Left colon (tissue), 2 donors: ENCODE measurements around the gene WFDC1. TPM values are rescaled to one million over a fixed set of nuclear protein-coding genes. Genes with fewer than 3 reads are reported as not detected.

Experiments used
- ATAC-seq: fragments of 200-7000 bp; cut with Tn5 transposase; one replicate; pipeline ENCODE4 v1.9.1; 2020; ENCODE audit warnings: mild to moderate bottlenecking, moderate library complexity
- DNase-seq, 2 donors: peaks; one replicate each; pipeline ENCODE4 v3.0.0-alpha.2; 2020
- intact Hi-C, 2 donors: fragments of 100-400 bp; cut with DNase I in 1 of 2; cut with micrococcal nuclease in 1 of 2; formaldehyde crosslinking; loops; one replicate each; pipeline versions ENCODE4 v1.11.2 to v1.14.0; 2022; cut with DNase I, micrococcal nuclease
- total RNA-seq, 2 donors: library from RNA; stranded (reverse); fragmentation: NEBNext Ultra II Directional; extraction: Animal tissue kit (Norgen Biotek cat#: 25700); gene quantifications; one replicate each; pipeline ENCODE4 v1.2.1, GENCODE V29; 2021
- donor health status: DM: no; HTN: no; CAD: no.
- donor health status: DM: yes; HTN: yes; CAD: no.

WFDC1 gene
- total RNA-seq, 2 donors from 2014 or later, result 4.3 to 12.3 TPM

- ATAC-seq (no peak), DNase-seq (no peak)
- intact Hi-C loops, result no loop called here
These were observed 66.9 kb downstream of the WFDC1 start for GRCh38 chr16:84361546-84361945.

GRCh38 chr16:84362471-84362941 lies 67.8 kb downstream of the WFDC1 start:
- intact Hi-C loops, result no loop called here
- DNase-seq (peak in 1 of 2 donors; percentile 62), ATAC-seq (peak; percentile 27)

DNA sequence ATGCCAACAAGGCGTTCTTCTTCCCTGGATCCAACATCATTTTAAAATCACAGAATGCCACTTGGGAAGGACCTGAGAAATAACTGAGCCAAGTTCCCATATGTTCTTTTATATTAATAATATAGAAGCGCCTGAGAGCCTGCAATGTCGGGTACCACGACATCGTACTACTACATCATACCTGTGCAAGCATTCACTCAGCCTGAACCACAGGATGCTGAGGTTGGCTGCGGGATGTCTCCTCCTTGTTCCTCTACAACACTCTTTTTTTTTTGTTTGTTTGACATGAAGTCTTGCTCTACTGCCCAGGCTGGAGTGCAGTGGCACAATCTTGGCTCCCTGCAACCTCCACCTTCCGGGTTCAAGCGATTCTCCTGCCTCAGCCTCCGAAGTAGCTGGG lies 71.5 kb downstream of the WFDC1 start:
- ATAC-seq (no peak), DNase-seq (no peak)
- intact Hi-C loops, result no loop called here

GRCh38 chr16:84367297-84367680 lies 72.6 kb downstream of the WFDC1 start:
- peak; percentile 68 to 74 for DNase-seq
- intact Hi-C loops, result no loop called here
- peak; percentile 49 for ATAC-seq

- ATAC-seq (peak; percentile 50), DNase-seq (peak; percentile 69 to 73)
- intact Hi-C loops, result no loop called here
These were observed 73.2 kb downstream of the WFDC1 start for GRCh38 chr16:84367750-84368307.

DNA sequence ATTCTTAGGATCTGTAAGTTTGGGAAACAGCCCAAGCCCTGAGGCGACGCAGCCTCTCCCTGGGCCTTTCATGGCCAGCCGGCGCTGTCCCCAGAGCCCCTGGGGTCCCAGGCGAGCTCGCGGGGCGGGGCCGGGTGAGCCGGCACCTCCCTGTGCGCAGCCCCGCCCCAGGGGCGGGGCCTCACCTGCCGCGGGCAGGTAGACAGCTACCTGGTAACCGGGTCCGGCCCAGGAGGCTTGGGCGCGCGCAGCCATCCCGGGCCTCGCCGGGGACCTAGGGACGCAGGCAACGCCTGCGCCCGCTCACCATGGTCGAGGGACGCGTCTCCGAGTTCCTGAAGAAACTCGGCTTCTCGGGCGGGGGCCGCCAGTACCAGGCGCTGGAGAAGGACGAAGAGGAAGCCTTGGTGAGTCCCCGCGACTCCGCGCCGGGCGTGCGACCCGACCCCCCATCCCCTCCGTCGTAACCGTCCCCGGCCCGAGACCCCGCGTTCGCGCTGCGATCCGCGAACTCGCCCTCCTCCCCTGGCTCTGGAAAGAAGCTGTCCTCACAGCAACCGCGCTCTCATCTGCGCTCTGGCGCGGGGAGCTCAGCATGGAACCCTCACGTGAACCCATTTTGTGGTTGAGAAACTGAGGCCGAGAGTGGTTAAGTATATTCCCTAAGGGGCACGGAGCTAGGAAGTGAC lies 73.8 kb downstream of the WFDC1 start, which contains the start of gene ATP2C2:
ATP2C2 (plus strand) TSS at position 231 of the 689 bp plus-strand sequence; CDS start at position 309, 78 bp downstream.
- intact Hi-C loops, result no loop called here
- DNase-seq (peak; percentile 83 to 86), ATAC-seq (peak; percentile 80)

DNA sequence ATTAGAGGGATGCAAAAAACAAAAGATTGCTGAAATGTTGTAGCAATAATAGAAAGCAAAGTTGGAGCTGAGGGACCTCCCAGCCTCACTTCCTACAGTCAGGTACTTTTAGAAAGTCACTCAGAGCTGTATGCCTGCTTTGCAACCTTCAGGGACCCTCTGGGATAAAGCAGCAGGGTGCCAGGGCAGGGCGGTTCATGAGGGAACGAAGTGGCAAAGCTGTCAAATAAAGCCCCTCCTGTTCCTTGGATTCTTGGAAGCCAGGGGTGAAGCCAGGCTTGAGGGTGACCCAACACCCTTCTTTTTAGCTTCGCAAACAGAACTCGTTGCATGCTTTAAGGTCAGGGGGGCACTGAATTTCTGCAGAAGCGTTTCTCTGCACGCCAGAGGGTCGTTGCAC lies 74.4 kb downstream of the WFDC1 start:
- no peak for DNase-seq
- intact Hi-C loops, result no loop called here

DNA sequence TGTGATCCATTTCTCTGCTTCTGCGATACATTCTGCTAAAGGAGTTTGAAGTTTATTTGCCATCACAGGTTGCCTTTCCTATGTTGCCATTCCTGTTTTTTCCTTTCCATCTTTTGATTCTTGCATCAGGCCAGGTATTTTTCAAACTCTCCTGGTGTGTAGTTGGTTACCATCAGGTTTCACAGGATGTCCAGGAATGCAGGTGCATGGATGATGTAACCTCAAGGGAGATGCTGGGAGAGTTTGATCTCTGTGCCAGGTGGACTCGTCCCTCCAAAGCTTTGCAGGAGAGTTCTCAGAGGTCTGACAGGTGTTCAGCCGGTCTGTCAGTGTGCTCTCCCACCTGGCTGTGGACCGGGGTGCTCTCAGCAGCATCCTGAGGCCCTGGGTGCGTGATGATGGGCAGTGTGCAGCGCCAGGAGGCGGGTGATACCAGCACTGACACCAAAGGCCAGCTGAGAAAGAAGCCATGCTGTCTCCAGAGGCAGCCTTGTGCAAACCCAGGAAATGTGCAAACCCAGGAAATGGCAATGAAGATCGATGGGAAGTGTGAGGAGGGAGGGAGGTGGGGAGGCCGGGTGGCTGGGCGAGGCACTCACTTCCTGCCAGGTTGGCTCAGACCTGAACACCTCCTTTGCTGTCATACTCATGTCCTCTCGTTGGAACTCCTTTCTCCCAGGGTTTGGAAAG lies 75.4 kb downstream of the WFDC1 start:
- ATAC-seq (peak; percentile 60), DNase-seq (peak; percentile 68 to 80)

More for the DNA sequence above, 74.4 kb downstream of the WFDC1 start:
- no peak for ATAC-seq

DNA sequence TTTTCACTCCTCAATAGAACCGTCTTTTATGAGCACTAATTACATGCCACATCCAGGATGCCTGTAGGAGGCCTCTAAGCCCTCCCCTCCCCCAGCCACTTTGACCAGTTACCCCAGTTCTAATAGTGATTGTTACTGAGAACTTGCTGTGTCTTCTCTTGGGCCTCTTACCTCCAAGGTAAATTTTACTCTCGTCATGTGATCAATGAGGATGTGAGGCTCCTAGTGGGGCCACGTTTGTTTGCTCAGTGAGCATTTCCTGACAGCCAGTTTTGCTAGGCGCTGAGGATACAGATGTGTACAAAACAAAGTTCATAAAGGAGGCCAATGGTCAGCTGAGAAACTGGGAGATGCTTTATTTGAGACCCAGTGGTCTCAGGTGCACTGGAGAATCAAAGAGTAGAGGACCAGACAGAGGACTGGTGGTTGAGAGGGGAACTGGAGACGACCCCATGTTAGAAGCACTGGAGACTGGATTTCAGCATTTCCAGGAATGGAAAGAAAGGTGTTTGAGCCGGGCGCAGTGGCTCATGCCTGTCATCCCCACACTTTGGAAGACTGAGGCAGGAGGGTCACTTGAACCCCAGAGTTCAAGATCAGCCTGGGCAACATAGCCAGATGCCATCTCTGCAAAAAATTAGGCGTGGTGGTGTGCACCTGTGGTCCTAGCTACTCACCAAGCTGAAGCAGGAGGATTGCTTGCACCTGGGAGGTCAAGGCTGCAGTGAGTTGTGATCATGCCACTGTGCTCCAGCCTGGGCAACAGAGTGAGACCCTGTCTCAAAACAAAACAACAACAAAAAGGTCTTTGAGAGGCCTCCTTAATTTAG lies 76.3 kb downstream of the WFDC1 start:
- intact Hi-C loops, result no loop called here
- DNase-seq, result peak in 1 of 2 donors; percentile 63
- ATAC-seq, result peak; percentile 30

More for the DNA sequence above, 75.4 kb downstream of the WFDC1 start:
- intact Hi-C loops, result no loop called here

GRCh38 chr16:84371553-84371865 lies 76.8 kb downstream of the WFDC1 start:
- intact Hi-C loops, result no loop called here
- ATAC-seq (no peak), DNase-seq (no peak)

- ATAC-seq, result no peak
- intact Hi-C loops, result no loop called here
- no peak for DNase-seq
These were observed 79.3 kb downstream of the WFDC1 start for GRCh38 chr16:84373907-84374489.

GRCh38 chr16:84378099-84378498 lies 83.4 kb downstream of the WFDC1 start:
- DNase-seq (no peak), ATAC-seq (no peak)
- intact Hi-C loops, result no loop called here

GRCh38 chr16:84378567-84378966 lies 83.9 kb downstream of the WFDC1 start:
- intact Hi-C loops, result no loop called here
- ATAC-seq, result no peak
- DNase-seq, result no peak

DNA sequence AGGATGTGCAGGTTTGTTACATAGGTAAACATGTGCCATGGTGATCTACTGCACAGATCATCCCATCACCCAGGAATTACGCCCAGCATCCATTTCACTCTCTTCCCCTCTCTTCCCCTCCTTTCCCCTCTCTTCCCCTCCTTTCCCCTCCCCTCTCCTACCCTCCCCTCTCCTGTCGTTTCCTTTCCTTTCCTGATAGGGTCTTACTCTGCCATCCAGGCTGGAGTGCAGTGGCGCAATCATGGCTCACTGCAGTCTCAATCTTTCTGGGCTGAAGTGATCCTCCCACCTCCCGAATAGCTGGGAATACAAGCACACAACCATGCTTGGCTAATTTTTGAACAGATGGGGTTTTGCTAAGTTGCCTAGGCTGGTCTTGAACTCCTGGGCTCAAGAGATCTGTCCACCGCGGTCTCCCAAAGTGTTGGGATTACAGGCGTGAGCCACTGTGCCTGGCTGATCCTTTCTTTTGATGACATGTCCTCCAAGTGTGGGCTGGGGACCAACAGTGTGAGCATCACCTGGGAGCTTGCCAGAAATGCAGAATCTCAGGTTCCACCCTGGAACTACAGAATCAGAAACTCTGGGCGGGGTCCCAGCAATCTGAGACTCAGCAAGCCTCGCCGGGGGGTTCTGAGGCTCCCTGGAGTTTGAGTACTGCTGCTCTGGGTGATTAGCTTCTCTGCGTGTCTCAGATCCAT lies 84.5 kb downstream of the WFDC1 start:
- no peak for DNase-seq
- ATAC-seq, result no peak
- intact Hi-C loops, result no loop called here
